OCI-LY3 (cell line): ENCODE measurements around the gene CDCP2.
"Not testable (repeated sequence)": the region's sequence is repeated elsewhere in the genome, so short reads cannot be mapped to it uniquely, and the experiment has no call there.

Experiments
- H2AFZ ChIP-seq: fragments of 200-600, 300-600 bp; shearing (Covaris generic); 2 replicates; pipeline ENCODE4 v1.6.0; 2014; ENCODE audit warnings: antibody characterized with exemption, low read depth, low read length
- H3K27ac ChIP-seq: fragments of 200-600, 300-600 bp; sonication (generic); 2 replicates; pipeline ENCODE4 v1.5.1; 2014; ENCODE audit warnings: mild to moderate bottlenecking, low read length, moderate library complexity, mixed read lengths
- H3K27me3 ChIP-seq: fragments of 200-600, 300-600 bp; sonication (generic); 2 replicates; pipeline ENCODE4 v1.6.1; 2014; ENCODE audit warnings: low read depth, low read length, mixed read lengths
- H3K36me3 ChIP-seq: fragments of 200-600, 300-600 bp; sonication (generic); replicated peaks from 2 replicates; pipeline ENCODE3; 2014; ENCODE audit warnings: low read depth, low read length, mixed read lengths
- H3K4me1 ChIP-seq: fragments of 300-600, 200-600 bp; sonication (generic); 2 replicates; pipeline ENCODE4 v1.6.1; 2014; ENCODE audit warnings: low read length, mixed read lengths
- H3K4me2 ChIP-seq: fragments of 200-600, 300-600 bp; sonication (generic); 2 replicates; pipeline ENCODE4 v1.6.1; 2014; ENCODE audit warnings: low read length, mixed read lengths
- H3K4me3 ChIP-seq: fragments of 300-600, 200-600 bp; sonication (generic); 2 replicates; pipeline ENCODE4 v1.5.1; 2014; ENCODE audit warnings: antibody characterized with exemption, mild to moderate bottlenecking, low read length, moderate library complexity
- H3K79me2 ChIP-seq: fragments of 300-600, 200-600 bp; shearing (Covaris generic); 2 replicates; pipeline ENCODE4 v1.6.1; 2014; ENCODE audit warnings: mild to moderate bottlenecking, low read length, mixed read lengths
- H3K9ac ChIP-seq: fragments of 300-600, 200-600 bp; shearing (Covaris generic); 2 replicates; pipeline ENCODE4 v1.6.0; 2014; ENCODE audit warnings: mild to moderate bottlenecking, low read length, moderate library complexity
- H3K9me3 ChIP-seq: fragments of 200-600, 300-600 bp; shearing (Covaris generic); 2 replicates; pipeline ENCODE4 v1.6.1; 2014; ENCODE audit warnings: low read length, mixed read lengths; ENCODE audit not compliant: insufficient read depth
- H4K20me1 ChIP-seq: fragments of 200-600, 300-600 bp; sonication (generic); 2 replicates; pipeline ENCODE4 v1.6.1; 2016; ENCODE audit warnings: low read length, mixed read lengths; ENCODE audit not compliant: insufficient read depth
- EZH2phosphoT487 ChIP-seq: fragments of 200-600 bp; shearing (Covaris generic); IDR thresholded peaks from 2 replicates; pipeline ENCODE4 v1.6.1; 2018; ENCODE audit warnings: antibody characterized with exemption, mixed run types, low read depth
- TF ChIP-seq, protein P1 (sequence below): fragments of 200-600, 300-600 bp; sonication (generic); IDR thresholded peaks from 2 replicates; pipeline ENCODE4 v1.5.1; 2014; ENCODE audit warnings: antibody characterized with exemption, low read length, low read depth

The CDCP2 gene

DNA sequence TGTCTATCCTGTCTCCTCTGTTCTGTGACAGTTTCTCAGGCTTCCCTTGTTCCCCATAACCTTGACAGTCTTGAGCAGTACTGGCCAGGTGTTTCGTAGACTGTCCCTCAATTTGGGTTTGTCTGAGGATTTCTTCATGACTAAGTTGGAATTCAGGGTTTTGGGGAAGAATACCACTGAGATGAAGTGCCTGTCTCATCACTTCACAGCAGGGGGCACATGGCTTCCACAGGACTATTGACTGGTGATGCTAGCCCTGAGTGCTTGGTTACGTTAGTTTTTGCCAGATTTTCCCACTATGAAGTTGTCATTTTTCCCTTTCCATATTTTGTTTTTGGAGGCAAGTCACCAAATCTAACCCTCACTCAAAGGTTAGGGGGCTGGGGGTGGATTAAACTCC is 45.7 kb downstream of the CDCP2 start:
- TF ChIP-seq, protein P1, sequence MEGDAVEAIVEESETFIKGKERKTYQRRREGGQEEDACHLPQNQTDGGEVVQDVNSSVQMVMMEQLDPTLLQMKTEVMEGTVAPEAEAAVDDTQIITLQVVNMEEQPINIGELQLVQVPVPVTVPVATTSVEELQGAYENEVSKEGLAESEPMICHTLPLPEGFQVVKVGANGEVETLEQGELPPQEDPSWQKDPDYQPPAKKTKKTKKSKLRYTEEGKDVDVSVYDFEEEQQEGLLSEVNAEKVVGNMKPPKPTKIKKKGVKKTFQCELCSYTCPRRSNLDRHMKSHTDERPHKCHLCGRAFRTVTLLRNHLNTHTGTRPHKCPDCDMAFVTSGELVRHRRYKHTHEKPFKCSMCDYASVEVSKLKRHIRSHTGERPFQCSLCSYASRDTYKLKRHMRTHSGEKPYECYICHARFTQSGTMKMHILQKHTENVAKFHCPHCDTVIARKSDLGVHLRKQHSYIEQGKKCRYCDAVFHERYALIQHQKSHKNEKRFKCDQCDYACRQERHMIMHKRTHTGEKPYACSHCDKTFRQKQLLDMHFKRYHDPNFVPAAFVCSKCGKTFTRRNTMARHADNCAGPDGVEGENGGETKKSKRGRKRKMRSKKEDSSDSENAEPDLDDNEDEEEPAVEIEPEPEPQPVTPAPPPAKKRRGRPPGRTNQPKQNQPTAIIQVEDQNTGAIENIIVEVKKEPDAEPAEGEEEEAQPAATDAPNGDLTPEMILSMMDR, result no peak
- TF ChIP-seq EZH2phosphoT487, result no peak
- no peaks in the 10 kb centered on the region for H3K79me2 ChIP-seq
- no peaks in the 10 kb centered on the region for H4K20me1 ChIP-seq

DNA sequence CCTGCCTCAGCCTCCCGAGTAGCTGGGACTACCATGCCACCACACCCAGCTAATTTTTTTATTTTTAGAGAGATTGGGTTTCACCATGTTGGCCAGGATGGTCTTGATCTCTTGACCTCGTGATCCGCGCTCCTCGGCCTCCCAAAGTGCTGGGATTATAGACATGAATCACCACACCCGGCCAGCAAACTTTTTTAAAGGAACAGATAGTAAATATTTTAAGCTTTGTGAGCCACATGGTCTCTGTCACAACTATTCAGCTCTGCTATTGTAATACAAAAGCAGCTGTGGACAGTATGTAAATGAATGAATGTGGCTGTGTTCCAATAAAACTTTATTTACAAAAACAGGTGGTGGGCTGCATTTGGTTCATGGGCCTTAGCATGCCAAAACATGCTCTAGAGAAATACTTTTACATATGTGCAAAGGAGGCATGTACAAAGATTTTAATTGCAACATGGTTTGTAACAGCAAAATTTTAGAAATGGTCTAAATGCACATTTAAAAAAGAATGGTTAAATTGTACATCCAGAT is 47.0 kb downstream of the CDCP2 start:
- no peaks in the 10 kb centered on the region for H3K36me3 ChIP-seq
- no peak overlapping the region for H3K9ac ChIP-seq
- no peaks in the 10 kb centered on the region for H3K27me3 ChIP-seq
- H3K9me3 ChIP-seq, result no peaks in the 10 kb centered on the region
- H2AFZ ChIP-seq, result no peak overlapping the region
- no peak overlapping the region for H3K27ac ChIP-seq
- no peaks in the 10 kb centered on the region for H3K79me2 ChIP-seq
- no peaks in the 10 kb centered on the region for H3K4me1 ChIP-seq
- H3K4me3 ChIP-seq, result no peak overlapping the region
- no peaks in the 10 kb centered on the region for H4K20me1 ChIP-seq
- TF ChIP-seq EZH2phosphoT487, result no peak
- TF ChIP-seq, protein P1, result no peak
- H3K4me2 ChIP-seq, result no peak overlapping the region

More for the DNA sequence above, 45.7 kb downstream of the CDCP2 start:
- H2AFZ ChIP-seq, result no peak overlapping the region
- H3K4me2 ChIP-seq, result no peak overlapping the region
- no peaks in the 10 kb centered on the region for H3K36me3 ChIP-seq
- H3K9me3 ChIP-seq, result no peaks in the 10 kb centered on the region
- H3K4me1 ChIP-seq, result no peaks in the 10 kb centered on the region
- H3K9ac ChIP-seq, result no peak overlapping the region
- H3K27me3 ChIP-seq, result no peaks in the 10 kb centered on the region
- H3K4me3 ChIP-seq, result no peak overlapping the region
- no peak overlapping the region for H3K27ac ChIP-seq

DNA sequence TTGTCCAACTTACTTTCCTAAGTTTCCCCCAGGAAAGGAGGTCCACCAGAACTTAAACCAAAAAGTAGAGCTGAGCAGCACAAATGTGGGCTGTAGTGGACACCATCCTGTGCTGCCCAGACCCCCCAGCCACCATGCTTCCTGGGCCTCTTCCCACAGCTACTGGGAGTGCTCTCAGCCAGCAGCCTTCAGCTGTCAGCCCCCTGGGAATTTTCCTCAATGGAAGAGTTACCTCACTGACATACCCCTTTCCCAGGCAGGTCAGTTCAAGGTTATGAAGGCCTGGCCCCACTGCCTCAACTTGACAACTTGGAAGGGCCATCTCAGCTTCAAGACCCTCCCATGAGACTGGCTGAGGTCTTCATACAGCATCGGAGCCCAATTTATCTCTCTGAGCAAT is 47.7 kb downstream of the CDCP2 start:
- Histone ChIP-seq H3K27ac (no peak overlapping the region), H3K9me3 (no peaks in the 10 kb centered on the region), H3K9ac (no peak overlapping the region), H3K4me3 (no peak overlapping the region), H3K4me2 (no peak overlapping the region), H3K27me3 (no peaks in the 10 kb centered on the region), H4K20me1 (no peaks in the 10 kb centered on the region), H3K4me1 (no peaks in the 10 kb centered on the region), H3K79me2 (no peaks in the 10 kb centered on the region), H2AFZ (no peak overlapping the region), H3K36me3 (no peaks in the 10 kb centered on the region)
- TF ChIP-seq, protein P1, result no peak
- no peak for TF ChIP-seq EZH2phosphoT487

DNA sequence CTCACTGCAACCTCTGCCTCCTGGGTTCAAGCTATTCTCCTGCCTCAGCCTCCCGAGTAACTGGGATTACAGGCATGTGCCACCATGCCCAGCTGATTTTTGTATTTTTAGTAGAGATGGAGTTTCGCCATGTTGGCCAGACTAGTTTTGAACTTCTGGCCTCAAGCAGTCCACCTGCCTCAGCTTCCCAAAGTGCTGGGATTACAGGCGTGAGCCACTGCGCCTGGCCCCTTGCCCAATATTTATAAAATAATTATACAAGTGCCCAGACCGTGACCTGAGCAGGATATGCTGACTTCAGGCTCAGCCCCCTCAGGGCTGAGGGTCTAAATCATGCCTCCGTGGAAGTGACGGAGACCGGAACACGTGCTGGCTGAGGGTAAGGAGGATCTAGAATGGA is 48.2 kb downstream of the CDCP2 start:
- H3K9me3 ChIP-seq, H2AFZ ChIP-seq, H3K9ac ChIP-seq, H3K36me3 ChIP-seq, H3K4me1 ChIP-seq, H3K79me2 ChIP-seq, H3K27ac ChIP-seq, H3K4me2 ChIP-seq, H3K27me3 ChIP-seq, H3K4me3 ChIP-seq, H4K20me1 ChIP-seq: not testable (repeated sequence)

DNA sequence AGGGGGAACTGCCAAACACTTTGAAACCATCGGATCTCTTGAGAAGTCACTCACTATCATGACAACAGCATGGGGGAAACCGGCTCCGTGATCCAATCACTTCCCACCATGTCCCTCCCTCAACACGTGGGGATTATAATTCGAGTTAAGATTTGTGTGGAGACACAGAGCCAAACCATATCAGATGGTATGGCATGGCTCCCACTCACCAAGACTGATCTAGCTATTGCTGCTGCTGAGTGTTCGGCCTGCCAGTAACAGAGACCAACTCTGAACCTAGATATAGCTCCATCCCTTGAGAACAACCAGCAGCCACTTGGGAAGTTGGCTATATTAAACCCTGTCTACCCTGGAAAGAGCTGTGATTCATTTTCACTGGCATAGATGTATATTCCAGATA is 49.4 kb downstream of the CDCP2 start:
- Histone ChIP-seq H3K9ac (no peak overlapping the region), H3K4me2 (no peak overlapping the region), H3K9me3 (no peaks in the 10 kb centered on the region), H3K4me1 (no peaks in the 10 kb centered on the region), H2AFZ (no peak overlapping the region), H3K36me3 (no peaks in the 10 kb centered on the region), H3K4me3 (no peak overlapping the region), H3K27me3 (no peaks in the 10 kb centered on the region), H3K79me2 (no peaks in the 10 kb centered on the region), H4K20me1 (no peaks in the 10 kb centered on the region), H3K27ac (no peak overlapping the region)
- TF ChIP-seq EZH2phosphoT487, result no peak
- TF ChIP-seq, protein P1, result no peak
